ENCODE results near the gene SLC29A1. TPM values are rescaled to one million over a fixed set of nuclear protein-coding genes. Genes with fewer than 3 reads are reported as not detected.

SLC29A1 gene
- total and polyA plus RNA-seq, 11 donors: 48.0 to 319 (median 131) TPM

GRCh38 chr6:44234101-44235025 lies 11.0 kb downstream of the SLC29A1 start:
- Histone ChIP-seq H3K4me1 (peaks cover 3 to 88% (median 58%) of the 10 kb centered on the region in 12 donors), H3K27me3 (no peaks in the 10 kb centered on the region), H3K36me3 (peaks cover 0 to 50% (median 37%) of the 10 kb centered on the region in 9 donors), H3K27ac (peak overlapping the region; percentile 78 to 99 (median 91)), H3K4me3 (no peak overlapping the region), H3K9me3 (no peaks in the 10 kb centered on the region)
- 20 to 25% (median 22%) methylated on average over 5 of the region's 5 CpGs for WGBS, 4 donors
- no peak for TF ChIP-seq POLR2A (IDR thresholded peaks at IDR 0.05)
- peak; percentile 69 to 90 (median 84) for TF ChIP-seq CTCF (IDR thresholded peaks at IDR 0.05)
- DNase-seq: peak; percentile 89 to 94 (median 92)
- intact Hi-C loops (cut with DNase I): loop anchor here in 8 of 10 donors (1.0 to 10.0 kb wide), 9 partner anchors 14 to 460 kb away; partner anchors contain the start of gene VEGFA (in 1 of the 8)
- peak; percentile 66 to 82 (median 72) for ATAC-seq

- no peak for ATAC-seq
- 50 to 74% (median 67%) methylated on average over 6 of the region's 6 CpGs for WGBS, 4 donors
- no peaks in the 10 kb centered on the region for H3K9me3 ChIP-seq
- DNase-seq: no peak
- H3K27me3 ChIP-seq: no peaks in the 10 kb centered on the region
- peaks cover 3 to 79% (median 52%) of the 10 kb centered on the region in 12 donors for H3K4me1 ChIP-seq
- no peak for TF ChIP-seq POLR2A (IDR thresholded peaks at IDR 0.05)
- TF ChIP-seq CTCF (IDR thresholded peaks at IDR 0.05): no peak
- no peak overlapping the region for H3K4me3 ChIP-seq
- intact Hi-C loops (cut with DNase I): loop anchor here in 7 of 10 donors (2.0 to 10.0 kb wide), 8 partner anchors 14 to 460 kb away; partner anchors contain the start of gene VEGFA (in 1 of the 7)
- H3K36me3 ChIP-seq: peaks cover 0 to 41% (median 28%) of the 10 kb centered on the region in 9 donors
- peak overlapping the region in 11 of 12 donors; percentile 78 to 99 (median 91) for H3K27ac ChIP-seq
These were observed 11.9 kb downstream of the SLC29A1 start for GRCh38 chr6:44235269-44235668.

DNA sequence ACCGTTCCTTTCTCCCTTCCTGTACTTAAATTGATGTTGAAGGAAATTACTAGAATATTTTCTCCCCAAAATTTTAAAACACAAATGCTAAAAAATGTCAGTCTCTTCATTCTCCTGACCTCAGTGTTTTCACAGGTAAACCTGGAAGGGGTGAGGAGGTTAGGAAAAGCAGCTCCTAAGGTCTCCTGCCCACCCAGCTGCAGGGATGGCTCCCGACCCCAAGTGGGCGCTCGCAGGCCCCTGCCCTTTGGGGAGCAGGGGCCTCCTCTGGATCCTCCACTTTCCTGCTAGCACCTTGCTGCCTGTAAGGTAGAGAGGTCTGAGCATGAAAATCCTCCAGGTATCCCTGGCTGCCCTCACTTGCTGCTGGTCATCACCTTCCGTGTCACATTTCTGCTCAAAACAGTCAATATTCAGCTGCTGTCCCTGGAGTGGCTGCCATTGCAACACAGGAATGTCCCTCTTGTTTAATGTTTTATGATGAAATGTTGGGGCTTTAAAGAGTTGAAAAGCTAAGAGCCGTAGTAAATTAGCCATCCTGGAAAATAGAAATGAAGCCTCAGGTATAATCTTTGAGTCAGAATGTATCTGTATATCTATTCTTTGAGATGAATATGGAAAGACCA lies 12.6 kb downstream of the SLC29A1 start:
- WGBS, 4 donors: 81 to 90% (median 90%) methylated on average over 3 to 6 of the region's 6 CpGs
- ATAC-seq: no peak
- H3K4me1 ChIP-seq: peaks cover 3 to 72% (median 49%) of the 10 kb centered on the region in 12 donors

More for the DNA sequence above, 12.6 kb downstream of the SLC29A1 start:
- Histone ChIP-seq H3K27ac (peak overlapping the region in 7 of 12 donors; percentile 80 to 99 (median 92)), H3K36me3 (peaks cover 0 to 34% (median 21%) of the 10 kb centered on the region in 9 donors), H3K9me3 (no peaks in the 10 kb centered on the region), H3K4me3 (no peak overlapping the region), H3K27me3 (no peaks in the 10 kb centered on the region)
- intact Hi-C loops (cut with DNase I): loop anchor here in 7 of 10 donors (2.0 to 10.0 kb wide), 8 partner anchors 15 to 461 kb away; partner anchors contain the start of gene VEGFA (in 1 of the 7)
- DNase-seq: no peak
- TF ChIP-seq POLR2A (IDR thresholded peaks at IDR 0.05) (no peak), CTCF (IDR thresholded peaks at IDR 0.05) (no peak)
